Measurements from ENCODE around the gene STK17A. TPM values are rescaled to one million over a fixed set of nuclear protein-coding genes. Genes with fewer than 3 reads are reported as not detected.

Gene STK17A
- total RNA-seq, 1 experiment from 2014 or later = 21.3 TPM

- BruUV-seq (replicated peaks) = no TSS peak
- H3K4me3 ChIP-seq (ENCODE audit: low read depth in 2 of 2, low read length in 2 of 2) = no peak overlapping the region
- TF ChIP-seq SIN3A (IDR thresholded peaks at IDR 0.05; ENCODE audit: borderline replicate concordance, insufficient read depth, low read depth, low read length) (no peak), CTCF (IDR thresholded peaks at IDR 0.05) (no peak), REST (IDR thresholded peaks at IDR 0.05; ENCODE audit: insufficient read depth in 1 of 2, low read depth in 2 of 2, low read length in 1 of 2) (no peak), POLR2AphosphoS5 (IDR thresholded peaks at IDR 0.05; ENCODE audit: low read depth, low read length) (no peak), TCF7L2 (IDR thresholded peaks at IDR 0.05; ENCODE audit: low read depth, low read length) (no peak)
- H3K9me3 ChIP-seq (ENCODE audit: control insufficient read depth, insufficient read depth, low read depth, low read length) = no peaks in the 10 kb centered on the region
- ChIA-PET POLR2A (no interaction called here), CTCF (no interaction called here)
- no peaks in the 10 kb centered on the region for H3K36me3 ChIP-seq (ENCODE audit: control insufficient read depth, insufficient read depth, low read length)
- no peak overlapping the region for H3K27ac ChIP-seq (ENCODE audit: low read length)
- 0 out of 2 replicates have a peak, but pooled peaks have one; percentile 31 for ATAC-seq
- in situ Hi-C loops (cut with HindIII; ENCODE audit: low pct_unique_long_range_greater_than_20kb, low sequenced_read_pairs) (no loop called here), intact Hi-C loops (cut with micrococcal nuclease; ENCODE audit: unreplicated experiment) (no loop called here)
- H3K27me3 ChIP-seq (ENCODE audit: control insufficient read depth, insufficient read depth, low read length) = no peaks in the 10 kb centered on the region
- peaks cover 10% of the 10 kb centered on the region for H3K4me1 ChIP-seq (ENCODE audit: control insufficient read depth, insufficient read depth, low read length)
- DNase-seq (ENCODE audit: low read depth, low spot score) = no peak
Measured at GRCh38 chr7:43658718-43659548, 76.0 kb downstream of the STK17A start.

GRCh38 chr7:43659549-43659896, 76.6 kb downstream of the STK17A start:
- POLR2A ChIA-PET = no interaction called here
- H3K9me3 ChIP-seq (ENCODE audit: control insufficient read depth, insufficient read depth, low read depth, low read length) = no peaks in the 10 kb centered on the region
- H3K4me3 ChIP-seq (ENCODE audit: low read depth in 2 of 2, low read length in 2 of 2) = no peak overlapping the region
- no peak overlapping the region for H3K27ac ChIP-seq (ENCODE audit: low read length)
- peaks cover 6% of the 10 kb centered on the region; the same call in 1 of the 2 replicates for H3K4me1 ChIP-seq (ENCODE audit: control insufficient read depth, insufficient read depth, low read length)
- H3K27me3 ChIP-seq (ENCODE audit: control insufficient read depth, insufficient read depth, low read length) = no peaks in the 10 kb centered on the region
- CTCF ChIA-PET = no interaction called here
- BruUV-seq (replicated peaks) = no TSS peak
- intact Hi-C loops (cut with micrococcal nuclease; ENCODE audit: unreplicated experiment) (no loop called here), in situ Hi-C loops (cut with HindIII; ENCODE audit: low pct_unique_long_range_greater_than_20kb, low sequenced_read_pairs) (no loop called here)
- H3K36me3 ChIP-seq (ENCODE audit: control insufficient read depth, insufficient read depth, low read length) = no peaks in the 10 kb centered on the region
- DNase-seq (ENCODE audit: low read depth, low spot score) (no peak), ATAC-seq (0 out of 2 replicates have a peak, but pooled peaks have one; percentile 46)
- TF ChIP-seq POLR2AphosphoS5 (IDR thresholded peaks at IDR 0.05; ENCODE audit: low read depth, low read length) (no peak), REST (IDR thresholded peaks at IDR 0.05; ENCODE audit: insufficient read depth in 1 of 2, low read depth in 2 of 2, low read length in 1 of 2) (no peak), SIN3A (IDR thresholded peaks at IDR 0.05; ENCODE audit: borderline replicate concordance, insufficient read depth, low read depth, low read length) (no peak), CTCF (IDR thresholded peaks at IDR 0.05) (no peak), TCF7L2 (IDR thresholded peaks at IDR 0.05; ENCODE audit: low read depth, low read length) (no peak)
